GM18508 (cell line): ENCODE measurements around the gene ADSS1.

Source experiments
- ATAC-seq: cut with Tn5 transposase; IDR thresholded peaks from one replicate; pipeline ENCODE4 v1.9.1; 2021; ENCODE audit warnings: moderate number of reproducible peaks; ENCODE audit not compliant: insufficient read depth, unreplicated experiment

Gene ADSS1

DNA sequence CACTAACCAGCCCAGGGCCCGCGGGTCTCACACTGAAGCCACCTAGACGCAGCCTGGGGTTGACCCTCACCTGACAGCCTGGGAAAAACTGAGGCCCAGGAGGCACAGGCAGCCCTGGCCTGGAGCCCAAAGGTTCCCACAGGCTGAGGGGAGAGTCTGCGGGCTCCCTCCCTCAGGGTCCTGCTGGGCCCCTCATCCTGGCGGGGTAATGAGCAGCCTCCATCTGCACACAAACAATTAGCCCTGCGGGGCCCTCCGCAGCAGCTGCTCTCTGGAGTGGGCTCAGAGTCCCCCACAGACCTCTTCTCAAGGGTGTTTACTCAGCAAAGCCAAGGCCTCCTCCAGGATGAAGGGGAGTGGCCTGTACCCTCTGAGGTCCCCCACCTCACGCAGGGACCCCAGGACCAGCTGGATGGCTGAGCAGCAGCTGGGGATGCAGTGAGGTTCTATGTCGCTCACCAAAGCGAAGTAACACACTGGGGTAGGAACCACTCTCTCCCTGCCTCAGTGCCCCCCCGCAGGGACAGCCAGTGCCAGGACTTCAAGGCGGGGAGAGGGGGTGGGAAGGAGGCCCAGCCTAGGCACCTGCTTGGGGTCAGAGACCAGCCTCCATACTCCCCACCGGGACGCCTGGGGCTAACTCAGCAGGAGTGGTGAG is 64.3 kb downstream of the ADSS1 start:
- ATAC-seq: no peak

DNA sequence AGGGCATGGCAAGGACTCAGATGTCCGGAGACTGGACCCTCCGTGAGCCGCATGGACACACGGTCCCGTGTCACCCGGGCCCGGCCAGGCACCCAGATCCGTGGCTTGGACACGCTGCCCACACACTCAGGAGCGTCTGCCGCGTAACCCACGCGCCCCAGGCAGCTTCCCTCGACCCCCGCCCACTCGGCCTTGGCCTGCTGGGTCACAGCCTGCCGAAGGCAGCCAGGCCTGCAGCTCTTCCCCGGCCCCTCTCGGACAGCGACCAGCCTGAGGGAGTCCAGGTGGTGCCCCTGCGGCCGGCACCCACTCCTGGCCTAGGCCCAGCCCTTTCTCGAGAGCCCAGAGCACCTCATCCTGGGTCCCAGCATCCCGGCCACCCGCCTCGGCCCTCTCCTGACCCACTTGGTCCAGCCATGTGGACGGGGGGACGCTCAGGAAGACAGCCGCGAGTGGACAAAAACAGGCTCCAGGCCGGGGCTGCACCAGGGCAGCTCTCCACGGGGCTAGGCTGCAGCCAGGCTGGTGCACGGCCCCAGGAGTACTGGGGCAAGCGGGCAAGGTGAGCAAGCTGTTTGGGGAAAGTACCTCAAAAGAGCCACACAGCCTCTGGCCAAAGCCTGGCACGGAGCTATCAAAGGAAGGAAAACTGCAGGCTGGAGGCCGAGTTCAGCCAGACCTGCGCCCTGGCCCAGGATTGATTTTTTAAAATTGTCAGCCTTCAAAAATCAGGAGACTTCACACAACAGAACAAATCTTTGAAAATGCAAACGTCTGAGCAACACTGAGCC is 65.0 kb downstream of the ADSS1 start:
- no peak for ATAC-seq

DNA sequence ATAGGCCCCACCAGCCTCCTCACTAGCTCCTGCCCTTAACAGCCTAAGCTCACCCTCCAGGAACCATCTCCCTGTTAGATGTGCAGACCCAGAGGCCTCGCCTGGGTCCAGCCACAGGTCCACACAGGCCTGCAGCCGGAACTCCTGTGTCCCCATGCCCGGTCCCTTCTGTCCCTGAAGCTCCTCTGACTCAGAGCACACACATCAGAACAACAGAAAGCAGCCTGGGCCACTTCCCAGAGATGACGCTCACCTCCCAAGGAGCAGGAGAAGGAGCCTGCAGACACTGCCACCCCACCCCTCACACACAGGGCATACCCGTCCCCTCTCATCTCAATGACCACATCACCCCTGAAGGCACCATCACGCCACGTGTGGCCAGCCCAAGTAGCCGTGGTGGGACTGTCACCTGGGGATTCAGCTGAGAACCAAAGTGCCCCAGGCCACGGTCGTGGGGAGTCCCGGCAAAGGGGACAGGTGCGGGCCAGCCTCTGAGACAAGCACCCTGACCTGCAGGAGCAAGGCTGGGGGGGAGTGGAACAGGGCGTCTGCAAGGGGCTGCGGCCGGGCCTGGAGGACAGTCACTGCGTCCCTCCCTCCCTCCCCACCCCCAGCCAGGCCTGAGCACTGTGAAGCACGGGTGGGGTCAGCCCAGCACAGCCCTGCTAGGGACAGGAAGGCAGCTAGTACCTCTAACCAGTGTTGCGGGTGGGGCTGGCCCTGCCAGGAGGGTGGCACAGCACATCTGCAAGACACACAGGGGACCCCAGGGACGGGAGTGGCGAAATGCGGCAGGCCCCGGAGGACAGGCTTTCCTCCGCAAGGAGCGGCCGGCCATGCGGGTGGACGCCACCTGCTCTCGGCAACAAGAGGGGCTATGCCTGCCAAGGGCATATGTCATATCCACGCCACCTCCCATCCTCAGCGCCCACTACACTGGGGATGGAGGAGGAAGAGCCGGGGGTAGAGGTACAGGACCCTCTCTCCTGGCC is 66.0 kb downstream of the ADSS1 start:
- no peak for ATAC-seq

DNA sequence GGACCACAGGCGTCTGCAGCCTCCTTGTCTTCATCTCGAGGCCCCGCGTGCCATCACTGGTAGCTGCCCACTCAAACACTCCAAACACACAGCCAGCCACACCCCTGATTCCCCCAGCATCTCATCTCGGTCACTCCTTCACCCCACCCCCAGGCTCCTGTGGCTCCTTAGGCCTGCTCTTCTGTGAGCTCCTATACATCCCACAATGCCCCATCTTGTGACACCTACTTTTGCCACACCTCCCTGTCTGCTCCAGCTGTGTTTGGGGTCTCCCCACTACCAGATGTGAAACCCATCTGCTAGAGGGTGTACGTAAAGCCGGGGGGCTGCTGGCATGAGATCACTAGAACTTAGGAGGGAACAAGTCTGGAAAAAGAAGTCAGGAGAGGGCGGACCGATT is 67.4 kb downstream of the ADSS1 start:
- no peak for ATAC-seq

DNA sequence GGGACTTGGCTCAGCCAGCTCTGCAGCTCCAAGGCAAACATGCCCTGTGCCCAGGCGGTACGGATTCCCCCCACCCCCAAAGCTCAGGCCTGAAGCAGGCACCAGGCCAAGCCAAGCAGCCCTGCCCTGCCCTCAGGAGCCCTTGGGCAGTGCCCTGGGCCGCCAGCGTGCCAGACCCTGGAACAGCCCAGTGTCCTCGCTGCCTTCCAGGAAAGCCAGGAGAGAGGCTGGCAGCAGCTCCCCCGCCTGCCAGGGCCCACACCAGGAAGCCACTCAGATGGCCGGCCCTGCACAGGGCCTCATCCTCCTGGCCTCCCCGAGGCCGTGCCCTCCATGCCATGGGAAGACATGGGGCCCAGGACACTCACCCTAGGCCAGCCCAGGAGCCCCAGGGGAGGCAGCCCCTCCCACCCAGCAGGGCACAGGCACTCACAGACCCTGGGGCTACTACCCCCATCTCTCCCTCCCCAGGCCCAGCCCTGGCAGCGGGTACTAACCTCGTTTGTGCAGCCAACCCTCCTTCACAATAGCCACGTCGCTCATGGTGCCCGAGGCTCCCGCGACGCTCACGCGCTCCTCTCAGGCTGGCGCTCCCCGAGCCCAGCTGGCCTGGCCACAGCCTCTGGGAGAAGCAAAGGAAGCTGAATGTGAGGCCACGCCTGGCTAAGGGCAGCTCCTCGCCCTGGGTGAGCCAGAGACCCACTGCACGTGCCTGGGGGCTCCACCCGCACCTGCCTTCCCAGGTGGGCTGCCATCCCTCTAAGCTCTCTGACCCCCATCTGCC is 68.3 kb downstream of the ADSS1 start:
- no peak for ATAC-seq

DNA sequence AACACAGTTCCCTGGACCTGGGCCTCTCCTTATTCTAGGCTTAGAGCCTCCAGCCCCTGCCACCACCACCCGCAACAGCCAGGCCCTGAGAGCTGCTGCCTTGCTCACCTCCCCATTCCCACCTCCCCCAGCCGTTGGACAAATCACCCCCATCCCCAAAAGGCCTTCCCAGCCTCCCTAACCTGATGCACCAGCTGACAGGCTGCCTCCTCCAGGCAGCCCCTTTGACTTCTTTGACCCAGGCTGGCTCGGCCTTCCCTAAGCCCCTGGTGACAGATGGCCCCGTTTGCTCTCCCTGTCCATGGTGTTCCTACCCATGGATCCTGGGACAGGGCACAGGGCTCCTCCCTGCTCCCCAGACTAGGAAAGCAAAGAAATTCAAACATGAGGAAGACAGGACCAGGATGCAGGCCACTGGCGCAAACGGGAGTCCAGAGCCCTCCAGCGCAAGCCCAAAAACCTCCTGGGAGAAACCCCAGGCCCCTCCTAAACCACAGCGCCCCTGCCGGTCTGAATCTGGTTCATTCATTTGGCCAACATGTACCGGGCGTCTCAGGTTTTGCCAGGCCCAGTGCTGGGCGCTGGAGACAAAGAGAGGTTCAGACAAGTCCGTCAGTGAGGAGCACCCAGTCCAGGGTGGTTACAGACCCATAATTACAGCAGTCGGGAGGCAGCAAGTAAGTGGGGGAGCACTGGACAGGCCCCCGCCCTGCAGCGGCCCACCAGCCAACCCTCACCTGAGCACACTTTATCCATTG is 69.1 kb downstream of the ADSS1 start:
- no peak for ATAC-seq

DNA sequence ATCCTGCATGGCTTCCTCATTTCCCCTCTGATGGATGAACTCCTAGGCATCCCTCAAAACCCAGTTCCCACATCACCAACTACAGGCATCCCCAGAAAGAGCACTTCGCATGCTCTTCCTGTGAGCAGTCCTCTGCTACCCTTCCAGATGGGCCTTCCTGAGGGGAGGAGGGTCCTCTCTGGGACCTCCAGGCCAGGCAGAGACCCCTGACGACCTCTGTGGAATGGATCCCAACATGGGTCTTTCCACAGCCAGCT is 69.6 kb downstream of the ADSS1 start:
- no peak for ATAC-seq

DNA sequence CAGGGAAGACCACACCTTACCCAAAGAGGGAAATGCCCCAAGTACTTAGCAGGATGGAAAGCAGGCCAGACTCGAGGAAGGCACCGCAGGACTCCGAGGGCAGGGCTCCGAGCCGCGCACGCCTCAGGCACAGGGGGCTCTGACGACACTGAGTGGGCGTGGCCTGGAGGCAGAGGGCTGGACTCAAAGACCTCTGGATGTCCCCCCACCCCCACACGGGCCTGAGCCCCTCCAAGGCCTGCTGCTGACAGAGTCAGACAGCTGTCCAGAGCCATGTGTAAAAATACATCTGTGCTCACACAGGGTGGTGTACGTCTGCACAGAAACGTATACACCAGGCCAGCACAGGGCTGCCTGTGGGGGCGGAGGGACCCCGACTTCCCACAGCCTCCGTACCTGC is 70.1 kb downstream of the ADSS1 start:
- ATAC-seq: no peak

DNA sequence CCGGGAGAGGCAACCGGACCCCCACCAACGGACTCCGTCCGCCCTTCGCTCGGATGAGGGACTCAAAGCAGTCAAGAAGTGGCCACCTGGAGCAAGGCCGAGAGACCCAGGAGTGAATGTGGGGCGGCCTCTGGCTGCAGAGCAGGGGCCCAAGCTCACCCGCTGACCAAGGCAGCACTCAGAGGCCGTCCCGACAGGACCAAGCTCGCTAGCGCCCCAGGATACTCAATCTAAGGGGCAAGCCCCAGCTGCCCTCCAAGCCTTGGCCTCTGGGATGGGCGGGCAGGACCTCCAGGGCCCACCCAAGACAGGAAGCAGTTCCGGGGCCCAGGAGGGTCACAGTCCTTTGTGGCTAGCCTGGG is 70.6 kb downstream of the ADSS1 start:
- ATAC-seq: no peak

DNA sequence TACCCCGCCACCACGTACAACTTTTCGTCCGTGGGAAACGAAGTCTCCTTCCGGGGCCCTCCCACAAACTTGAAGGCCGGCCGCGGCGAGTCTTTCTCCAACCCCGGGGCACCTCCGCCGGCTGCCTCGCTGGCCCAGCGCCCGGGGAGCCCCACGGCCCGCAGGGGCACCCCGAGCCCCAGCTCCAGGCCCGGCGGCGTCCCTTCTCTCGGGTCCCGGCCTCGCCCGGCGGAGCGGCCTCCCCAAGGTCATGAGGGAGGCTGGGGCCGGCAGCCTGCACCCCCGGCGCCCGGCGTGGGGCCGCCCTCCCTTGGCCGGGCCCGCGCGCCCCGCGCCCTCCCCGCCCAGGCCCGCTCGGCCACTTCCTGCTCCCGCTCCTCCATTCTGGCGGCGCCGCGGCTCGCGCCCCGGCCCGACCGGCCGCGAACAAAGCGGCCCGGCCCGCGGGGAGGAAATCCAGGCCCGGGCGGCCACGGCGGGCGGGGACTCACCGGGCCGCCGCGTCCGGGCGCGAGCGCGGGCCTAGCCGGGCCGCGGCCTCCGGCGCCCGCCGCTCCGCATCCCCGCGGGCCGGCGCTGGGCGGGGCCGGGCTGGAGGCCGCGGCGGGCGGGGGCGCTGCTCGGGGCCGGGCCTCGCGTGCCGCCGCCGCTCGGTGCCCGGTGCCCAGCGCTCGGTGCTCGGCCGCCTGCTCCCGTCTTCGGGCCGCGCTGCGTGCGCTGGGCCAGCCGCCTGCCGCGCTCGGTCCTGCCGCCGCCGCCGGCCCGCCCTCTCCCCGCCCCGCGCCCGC is 71.2 kb downstream of the ADSS1 start, which contains the start of gene AKT1:
TSS of gene AKT1 (minus strand) at position 756 of the 788 bp plus-strand sequence. CDS start 3,105 bp downstream, outside the sequence.
- no peak for ATAC-seq

DNA sequence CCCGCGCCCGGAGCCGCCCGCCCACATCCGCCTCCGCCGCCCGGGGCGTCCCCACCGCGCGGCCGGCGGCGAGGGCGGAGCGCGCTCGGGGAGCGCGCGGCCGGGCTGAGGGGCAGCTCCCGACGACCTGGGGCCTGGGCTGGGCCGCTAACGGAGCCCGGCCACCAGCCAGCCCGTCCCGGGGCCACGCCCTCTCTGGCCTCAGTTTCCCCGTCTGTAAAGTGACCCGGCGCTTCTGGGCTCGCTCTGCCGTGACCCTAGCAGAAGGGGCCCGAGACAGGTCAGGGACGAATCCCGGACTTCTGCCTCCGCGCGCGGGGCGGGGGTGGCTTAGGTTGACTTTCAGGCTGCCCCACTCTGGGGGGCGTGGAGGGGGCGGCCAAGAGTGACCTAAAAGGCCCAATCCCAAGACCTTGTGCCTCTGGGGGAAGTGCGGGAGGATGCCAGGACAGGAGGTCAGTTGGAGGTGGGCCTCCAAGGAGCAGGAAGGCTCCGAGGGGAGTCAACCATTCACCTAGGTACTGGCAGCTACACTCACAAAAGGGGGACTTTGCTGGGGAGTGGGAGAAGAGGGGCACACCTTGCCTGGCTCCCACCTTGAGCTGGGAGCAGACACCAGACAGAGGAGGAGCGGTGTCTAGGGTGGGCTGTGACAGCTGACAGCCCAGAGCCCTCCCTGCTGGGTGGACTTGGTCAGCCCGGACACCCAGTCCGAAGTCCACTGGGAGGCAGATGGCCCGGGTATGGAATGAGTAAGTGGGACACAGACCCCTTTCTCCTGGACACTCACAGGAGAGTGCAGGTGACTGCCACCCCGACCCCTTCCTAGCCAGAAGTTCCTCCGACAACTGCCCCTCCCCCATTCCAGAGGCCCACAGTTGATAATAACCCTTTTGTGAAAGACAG is 72.0 kb downstream of the ADSS1 start:
- ATAC-seq: no peak

DNA sequence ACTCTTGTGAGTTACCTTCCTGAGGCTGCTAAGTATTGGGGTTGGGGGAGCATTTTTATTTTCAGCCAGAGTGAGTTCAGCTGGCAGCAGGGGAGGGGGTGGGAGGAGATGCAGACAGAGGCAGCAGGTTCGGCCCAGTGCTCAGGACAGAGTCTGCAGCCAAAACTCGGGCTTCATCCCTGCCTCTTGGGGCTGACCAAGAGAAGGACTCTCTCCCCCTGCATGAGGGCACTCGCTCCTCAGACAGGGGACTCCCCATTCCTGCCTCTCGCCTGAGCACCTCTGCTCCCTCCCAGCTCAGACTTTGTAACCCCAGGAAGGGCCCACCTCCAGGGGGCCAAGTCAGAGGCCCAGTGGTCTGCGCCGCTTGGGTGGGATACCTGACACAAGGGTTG is 72.7 kb downstream of the ADSS1 start:
- ATAC-seq: no peak
